Measurements from ENCODE around the gene FAM43A.

DNA sequence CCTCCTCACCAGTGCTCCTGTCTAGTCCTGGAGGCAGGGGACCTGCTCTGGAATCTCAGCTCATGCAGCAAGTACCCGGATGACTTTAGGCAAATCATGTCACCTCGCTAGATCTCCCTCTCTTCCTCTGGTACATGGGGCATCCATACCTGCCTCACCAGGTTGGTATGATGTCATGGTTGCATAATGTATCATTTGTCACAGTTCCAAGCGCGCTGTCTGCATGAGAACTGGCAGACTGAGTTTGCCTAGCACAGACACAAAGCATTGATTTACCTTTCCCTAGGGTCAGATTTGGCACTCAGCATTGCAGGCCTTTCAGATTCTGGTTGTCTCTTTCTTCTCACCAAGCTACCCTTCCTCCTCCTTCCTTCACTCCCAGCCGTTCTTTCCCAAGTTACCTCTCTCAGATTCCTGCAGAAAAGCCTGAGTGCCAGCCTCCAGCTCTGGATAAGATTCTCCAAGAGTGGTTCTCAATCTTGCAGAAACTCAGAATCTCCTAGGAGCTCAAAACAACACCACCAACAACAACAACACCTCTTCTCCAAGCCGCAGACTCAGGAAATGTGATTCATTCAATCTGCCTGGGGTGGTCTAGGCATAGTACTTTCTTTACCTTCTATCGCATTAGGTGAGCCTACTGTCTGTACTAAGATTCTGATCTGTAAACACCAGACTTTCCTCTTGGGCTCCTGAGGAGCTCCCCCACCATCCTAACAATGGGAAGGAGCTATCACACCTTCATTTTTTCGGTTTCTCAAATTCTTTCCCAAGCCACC, 29.5 kb downstream of the FAM43A start:
- TF ChIP-seq, protein P1, sequence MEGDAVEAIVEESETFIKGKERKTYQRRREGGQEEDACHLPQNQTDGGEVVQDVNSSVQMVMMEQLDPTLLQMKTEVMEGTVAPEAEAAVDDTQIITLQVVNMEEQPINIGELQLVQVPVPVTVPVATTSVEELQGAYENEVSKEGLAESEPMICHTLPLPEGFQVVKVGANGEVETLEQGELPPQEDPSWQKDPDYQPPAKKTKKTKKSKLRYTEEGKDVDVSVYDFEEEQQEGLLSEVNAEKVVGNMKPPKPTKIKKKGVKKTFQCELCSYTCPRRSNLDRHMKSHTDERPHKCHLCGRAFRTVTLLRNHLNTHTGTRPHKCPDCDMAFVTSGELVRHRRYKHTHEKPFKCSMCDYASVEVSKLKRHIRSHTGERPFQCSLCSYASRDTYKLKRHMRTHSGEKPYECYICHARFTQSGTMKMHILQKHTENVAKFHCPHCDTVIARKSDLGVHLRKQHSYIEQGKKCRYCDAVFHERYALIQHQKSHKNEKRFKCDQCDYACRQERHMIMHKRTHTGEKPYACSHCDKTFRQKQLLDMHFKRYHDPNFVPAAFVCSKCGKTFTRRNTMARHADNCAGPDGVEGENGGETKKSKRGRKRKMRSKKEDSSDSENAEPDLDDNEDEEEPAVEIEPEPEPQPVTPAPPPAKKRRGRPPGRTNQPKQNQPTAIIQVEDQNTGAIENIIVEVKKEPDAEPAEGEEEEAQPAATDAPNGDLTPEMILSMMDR (IDR thresholded peaks at IDR 0.05) = no peak
- TF ChIP-seq POLR2A (IDR thresholded peaks at IDR 0.05) = no peak

All from esophagus squamous epithelium (tissue), 4 donors.